ENCODE data around the gene C10orf143.
"Not testable (repeated sequence)": the region's sequence is repeated elsewhere in the genome, so short reads cannot be mapped to it uniquely, and the experiment has no call there.

Gene C10orf143

GRCh38 chr10:130137090-130137448 lies 26.4 kb upstream of the C10orf143 start:
- Histone ChIP-seq H3K4me1 (peaks cover 54% of the 10 kb centered on the region), H4K20me1 (peaks cover 58% of the 10 kb centered on the region), H3K9ac (peak overlapping the region; percentile 90), H3K36me3 (peaks cover 34% of the 10 kb centered on the region), H3K27me3 (no peaks in the 10 kb centered on the region), H3K27ac (peak overlapping the region; percentile 92), H3K4me2 (peak overlapping the region; percentile 98), H3K9me3 (no peaks in the 10 kb centered on the region), H3K4me3 (peak overlapping the region; percentile 99)
- TF ChIP-seq Cebpa-rat (IDR thresholded peaks at IDR 0.05): no peak

GRCh38 chr10:130136226-130137089 lies 25.8 kb upstream of the C10orf143 start, which contains the start of gene GLRX3:
TSS of gene GLRX3 (plus strand) at chr10:130136391. CDS start at chr10:130136421, 30 bp downstream.
- peak within 1 kb of the TSS; percentile 92 for H3K27ac ChIP-seq
- peak within 1 kb of the TSS; percentile 99 for H3K4me3 ChIP-seq
- H3K4me1 ChIP-seq: peaks cover 48% of the 10 kb centered on the region
- no peak for TF ChIP-seq Cebpa-rat (IDR thresholded peaks at IDR 0.05)
- H3K27me3 ChIP-seq: no peaks in the 10 kb centered on the region
- H3K4me2 ChIP-seq: peak within 1 kb of the TSS; percentile 98
- H3K36me3 ChIP-seq: peaks cover 29% of the 10 kb centered on the region
- peak within 1 kb of the TSS; percentile 90 for H3K9ac ChIP-seq
- H3K9me3 ChIP-seq: no peaks in the 10 kb centered on the region
- H4K20me1 ChIP-seq: peaks cover 52% of the 10 kb centered on the region

GRCh38 chr10:130135676-130136225 lies 25.1 kb upstream of the C10orf143 start:
- no peak for TF ChIP-seq Cebpa-rat (IDR thresholded peaks at IDR 0.05)
- Histone ChIP-seq H3K27me3 (no peaks in the 10 kb centered on the region), H3K4me2 (peak overlapping the region; percentile 98), H3K36me3 (peaks cover 22% of the 10 kb centered on the region), H3K4me3 (peak overlapping the region; percentile 99), H3K9me3 (no peaks in the 10 kb centered on the region), H3K27ac (peak overlapping the region; percentile 92), H4K20me1 (peaks cover 44% of the 10 kb centered on the region), H3K4me1 (peaks cover 41% of the 10 kb centered on the region), H3K9ac (peak overlapping the region; percentile 90)

- Histone ChIP-seq H3K9me3 (no peaks in the 10 kb centered on the region), H3K36me3 (no peaks in the 10 kb centered on the region), H3K4me1 (peaks cover 14% of the 10 kb centered on the region), H3K27ac (no peak overlapping the region), H3K4me3 (no peak overlapping the region), H4K20me1 (no peaks in the 10 kb centered on the region), H3K27me3 (peaks cover 16% of the 10 kb centered on the region), H3K4me2 (no peak overlapping the region), H3K9ac (no peak overlapping the region)
- no peak for TF ChIP-seq Cebpa-rat (IDR thresholded peaks at IDR 0.05)
Observed at GRCh38 chr10:130128922-130129321, 18.3 kb upstream of the C10orf143 start.

GRCh38 chr10:130128062-130128781 lies 17.6 kb upstream of the C10orf143 start:
- Histone ChIP-seq H3K36me3 (no peaks in the 10 kb centered on the region), H3K9me3 (no peaks in the 10 kb centered on the region), H3K9ac (no peak overlapping the region), H4K20me1 (no peaks in the 10 kb centered on the region), H3K4me3 (no peak overlapping the region), H3K27ac (no peak overlapping the region), H3K4me2 (no peak overlapping the region), H3K27me3 (peaks cover 16% of the 10 kb centered on the region), H3K4me1 (peaks cover 14% of the 10 kb centered on the region)
- no peak for TF ChIP-seq Cebpa-rat (IDR thresholded peaks at IDR 0.05)

GRCh38 chr10:130127364-130128061 lies 16.9 kb upstream of the C10orf143 start:
- Histone ChIP-seq H3K27ac (no peak overlapping the region), H3K9ac (no peak overlapping the region), H3K4me2 (peak overlapping the region; percentile 50), H3K4me1 (peaks cover 14% of the 10 kb centered on the region), H3K4me3 (no peak overlapping the region), H3K36me3 (no peaks in the 10 kb centered on the region), H4K20me1 (no peaks in the 10 kb centered on the region), H3K27me3 (peaks cover 16% of the 10 kb centered on the region), H3K9me3 (no peaks in the 10 kb centered on the region)
- no peak for TF ChIP-seq Cebpa-rat (IDR thresholded peaks at IDR 0.05)

GRCh38 chr10:130121486-130122079 lies 11.0 kb upstream of the C10orf143 start:
- no peaks in the 10 kb centered on the region for H3K27me3 ChIP-seq
- peaks cover 24% of the 10 kb centered on the region for H3K9me3 ChIP-seq
- H3K4me3 ChIP-seq: no peak overlapping the region
- no peak overlapping the region for H3K9ac ChIP-seq
- H4K20me1 ChIP-seq: no peaks in the 10 kb centered on the region
- H3K4me2 ChIP-seq: no peak overlapping the region
- H3K27ac ChIP-seq: no peak overlapping the region
- TF ChIP-seq Cebpa-rat (IDR thresholded peaks at IDR 0.05): no peak
- H3K36me3 ChIP-seq: no peaks in the 10 kb centered on the region
- peaks cover 3% of the 10 kb centered on the region; the same call in 1 of the 2 replicates for H3K4me1 ChIP-seq

GRCh38 chr10:130117535-130117934 lies 6.9 kb upstream of the C10orf143 start:
- not testable (repeated sequence) for H4K20me1 ChIP-seq, H3K36me3 ChIP-seq, H3K9ac ChIP-seq, H3K4me2 ChIP-seq, H3K27ac ChIP-seq, H3K4me3 ChIP-seq, H3K27me3 ChIP-seq, H3K4me1 ChIP-seq
- peaks cover 37% of the 10 kb centered on the region for H3K9me3 ChIP-seq

GRCh38 chr10:130116942-130117341 lies 6.3 kb upstream of the C10orf143 start:
- not testable (repeated sequence) for H3K27me3 ChIP-seq, H3K27ac ChIP-seq, H3K4me3 ChIP-seq, H3K36me3 ChIP-seq, H3K4me2 ChIP-seq, H3K9ac ChIP-seq, H4K20me1 ChIP-seq, H3K4me1 ChIP-seq
- H3K9me3 ChIP-seq: peaks cover 37% of the 10 kb centered on the region
